Measurements from ENCODE around the gene ECEL1.
"Not testable (repeated sequence)": the region's sequence is repeated elsewhere in the genome, so short reads cannot be mapped to it uniquely, and the experiment has no call there.

ECEL1 gene

DNA sequence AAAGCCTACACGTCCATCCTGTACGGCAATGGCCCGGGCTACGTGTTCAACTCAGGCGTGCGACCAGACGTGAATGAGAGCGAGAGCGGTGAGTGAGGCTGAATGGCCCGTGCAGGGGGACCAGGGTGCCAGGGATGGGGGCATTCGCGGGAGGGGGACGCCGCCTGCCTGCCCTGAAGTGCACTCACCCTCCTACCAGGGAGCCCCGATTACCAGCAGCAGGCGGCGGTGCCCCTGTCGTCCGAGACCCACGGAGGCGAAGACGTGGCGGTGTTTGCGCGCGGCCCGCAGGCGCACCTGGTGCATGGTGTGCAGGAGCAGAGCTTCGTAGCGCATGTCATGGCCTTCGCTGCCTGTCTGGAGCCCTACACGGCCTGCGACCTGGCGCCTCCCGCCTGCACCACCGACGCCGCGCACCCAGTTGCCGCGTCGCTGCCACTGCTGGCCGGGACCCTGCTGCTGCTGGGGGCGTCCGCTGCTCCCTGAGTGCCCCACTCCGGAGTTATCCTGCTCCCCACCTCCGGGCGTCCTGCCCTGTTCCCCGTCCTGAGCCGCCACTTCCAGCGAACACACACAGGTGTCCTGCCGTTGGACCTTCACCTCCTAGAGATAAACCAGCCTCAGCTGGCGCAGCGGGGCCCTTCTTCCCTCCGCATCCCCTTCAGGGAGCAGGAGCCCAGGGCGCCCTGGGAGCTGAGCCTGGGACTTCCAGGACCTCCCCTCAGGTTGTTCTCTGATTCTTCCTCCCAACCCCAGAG, 28.8 kb downstream of the ECEL1 start:
- DNase-seq (ENCODE audit: low spot score): no peak

DNA sequence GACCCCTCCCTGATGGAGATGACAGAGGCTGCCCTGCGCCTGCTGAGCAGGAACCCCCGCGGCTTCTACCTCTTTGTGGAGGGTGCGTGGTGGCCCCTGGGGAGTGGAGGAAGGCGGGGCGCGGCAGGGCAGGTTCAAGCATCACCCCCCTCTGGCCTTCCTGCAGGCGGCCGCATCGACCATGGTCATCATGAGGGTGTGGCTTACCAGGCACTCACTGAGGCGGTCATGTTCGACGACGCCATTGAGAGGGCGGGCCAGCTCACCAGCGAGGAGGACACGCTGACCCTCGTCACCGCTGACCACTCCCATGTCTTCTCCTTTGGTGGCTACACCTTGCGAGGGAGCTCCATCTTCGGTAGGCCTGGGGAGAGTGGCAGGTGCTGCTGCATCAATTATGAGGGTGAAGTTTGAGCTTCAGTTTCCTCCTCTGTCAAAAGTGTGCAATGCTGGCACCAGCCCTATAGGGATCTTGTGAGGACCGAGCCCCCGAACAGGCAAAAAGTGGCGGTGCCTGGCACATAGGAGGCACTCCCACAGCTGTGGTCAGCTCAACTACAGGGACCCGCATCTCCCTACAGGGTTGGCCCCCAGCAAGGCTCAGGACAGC, 29.5 kb downstream of the ECEL1 start:
- DNase-seq (ENCODE audit: low spot score): no peak

DNA sequence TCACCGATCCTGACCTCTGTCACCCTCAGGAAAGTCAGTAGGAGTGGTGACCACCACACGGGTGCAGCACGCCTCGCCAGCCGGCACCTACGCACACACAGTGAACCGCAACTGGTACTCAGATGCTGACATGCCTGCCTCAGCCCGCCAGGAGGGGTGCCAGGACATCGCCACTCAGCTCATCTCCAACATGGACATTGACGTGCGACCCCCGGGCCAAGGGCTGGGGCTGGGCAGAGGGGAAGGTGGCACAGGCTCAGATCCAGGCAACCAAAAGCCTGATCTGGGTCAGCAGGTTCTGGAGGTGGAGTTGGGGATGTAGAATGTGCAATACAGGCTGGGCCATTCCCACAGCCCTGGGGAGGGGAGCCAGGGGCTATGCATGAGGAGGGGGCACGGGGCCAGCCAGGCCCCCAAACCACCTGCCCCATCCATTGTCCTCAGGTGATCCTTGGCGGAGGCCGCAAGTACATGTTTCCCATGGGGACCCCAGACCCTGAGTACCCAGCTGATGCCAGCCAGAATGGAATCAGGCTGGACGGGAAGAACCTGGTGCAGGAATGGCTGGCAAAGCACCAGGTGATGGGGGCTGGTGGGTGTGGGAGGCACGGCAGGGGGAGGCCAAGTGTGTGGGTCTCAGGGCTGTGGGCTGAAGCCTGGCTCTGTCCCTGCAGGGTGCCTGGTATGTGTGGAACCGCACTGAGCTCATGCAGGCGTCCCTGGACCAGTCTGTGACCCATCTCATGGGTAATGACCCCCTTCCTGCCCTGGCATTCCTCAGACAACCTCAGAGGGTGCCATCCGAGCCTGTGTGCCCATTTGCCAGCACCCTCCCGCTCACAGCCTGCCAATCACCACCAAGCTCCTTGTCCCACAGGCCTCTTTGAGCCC, 30.3 kb downstream of the ECEL1 start:
- no peak for DNase-seq (ENCODE audit: low spot score)

DNA sequence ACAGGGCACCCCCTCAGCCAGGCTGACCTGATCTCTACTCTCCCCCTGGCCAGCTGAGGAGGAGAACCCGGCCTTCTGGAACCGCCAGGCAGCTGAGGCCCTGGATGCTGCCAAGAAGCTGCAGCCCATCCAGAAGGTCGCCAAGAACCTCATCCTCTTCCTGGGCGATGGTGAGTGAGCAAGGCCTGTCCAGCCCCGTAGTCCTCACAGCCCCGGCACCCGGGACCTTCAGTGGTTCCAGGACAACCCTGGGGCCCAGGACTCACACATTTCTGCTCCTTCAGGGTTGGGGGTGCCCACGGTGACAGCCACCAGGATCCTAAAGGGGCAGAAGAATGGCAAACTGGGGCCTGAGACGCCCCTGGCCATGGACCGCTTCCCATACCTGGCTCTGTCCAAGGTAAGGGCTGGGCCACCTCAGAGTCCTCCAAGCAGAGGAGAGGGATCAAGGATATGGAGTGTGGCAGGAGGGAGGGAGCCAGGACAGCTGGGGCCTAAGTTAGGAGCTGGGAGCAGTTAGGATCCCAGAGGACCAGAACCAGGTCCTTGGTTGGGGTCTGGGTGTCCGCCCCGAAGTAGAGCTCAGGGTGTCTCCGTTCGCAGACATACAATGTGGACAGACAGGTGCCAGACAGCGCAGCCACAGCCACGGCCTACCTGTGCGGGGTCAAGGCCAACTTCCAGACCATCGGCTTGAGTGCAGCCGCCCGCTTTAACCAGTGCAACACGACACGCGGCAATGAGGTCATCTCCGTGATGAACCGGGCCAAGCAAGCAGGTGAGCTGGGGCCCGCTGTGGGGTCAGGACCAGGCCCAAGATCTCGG, 31.1 kb downstream of the ECEL1 start:
- DNase-seq (ENCODE audit: low spot score): no peak

DNA sequence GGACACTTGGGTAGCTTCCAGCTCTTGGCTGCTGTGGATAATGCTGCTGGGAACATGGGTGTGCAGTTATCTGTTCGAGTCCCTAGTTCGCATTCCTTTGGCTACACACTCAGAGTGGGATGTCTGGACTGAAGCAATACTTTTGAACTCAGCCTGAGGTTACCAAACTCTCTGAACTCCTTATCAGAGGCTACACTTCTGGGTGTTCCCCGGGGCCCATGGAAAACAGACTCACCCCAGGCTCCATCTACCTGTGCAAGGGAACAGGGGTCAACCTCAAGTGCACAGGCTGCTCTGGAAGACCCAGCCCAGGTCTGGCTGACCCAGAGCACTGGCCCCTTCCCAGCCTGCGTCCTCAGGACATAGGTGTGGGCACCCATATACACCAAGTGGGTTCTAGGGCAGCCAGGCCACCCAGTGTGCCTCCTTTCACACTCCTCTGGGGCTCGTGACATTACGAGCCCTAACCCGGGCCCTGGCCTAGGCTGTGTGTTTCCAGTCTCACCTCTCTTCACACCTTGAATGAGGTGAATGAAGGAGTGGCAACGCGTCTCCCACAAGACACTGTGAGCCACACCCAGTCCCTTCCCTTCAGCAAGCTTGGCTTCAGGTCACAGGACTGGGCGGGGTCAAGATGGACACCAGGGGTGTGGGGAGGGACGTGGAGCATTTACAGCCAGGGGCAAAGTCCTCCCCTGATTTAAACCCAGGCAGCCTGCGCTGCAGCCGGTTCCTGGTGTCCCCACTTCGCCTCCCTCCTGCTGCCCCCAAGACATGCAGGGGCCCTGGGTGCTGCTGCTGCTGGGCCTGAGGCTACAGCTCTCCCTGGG, 32.0 kb downstream of the ECEL1 start, which contains the start of gene ALPI:
ALPI (plus strand) TSS at position 728 of the 830 bp plus-strand sequence; CDS start at position 775, 47 bp downstream.
- DNase-seq (ENCODE audit: low spot score): no peak

DNA sequence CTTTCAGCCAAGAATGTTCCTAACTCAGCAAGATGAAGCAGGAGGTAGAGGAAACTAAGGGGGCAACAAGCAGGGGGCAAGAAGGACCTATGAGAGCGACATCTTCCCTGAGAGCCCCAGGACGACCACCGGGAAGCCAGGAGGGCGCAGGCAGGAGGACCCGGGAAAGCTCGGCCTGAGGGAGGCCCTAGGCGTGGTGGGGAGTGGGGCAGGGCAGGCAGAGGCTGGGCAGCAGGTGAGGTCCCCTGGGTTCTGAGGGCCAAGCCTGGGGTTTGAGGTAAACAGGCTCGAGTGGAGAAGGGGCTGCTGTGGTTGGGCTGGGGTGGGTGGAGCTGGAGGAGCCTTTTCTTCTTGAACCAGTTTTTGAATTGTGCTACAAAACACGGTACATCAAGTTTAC, 33.0 kb downstream of the ECEL1 start:
- DNase-seq (ENCODE audit: low spot score): no peak

DNA sequence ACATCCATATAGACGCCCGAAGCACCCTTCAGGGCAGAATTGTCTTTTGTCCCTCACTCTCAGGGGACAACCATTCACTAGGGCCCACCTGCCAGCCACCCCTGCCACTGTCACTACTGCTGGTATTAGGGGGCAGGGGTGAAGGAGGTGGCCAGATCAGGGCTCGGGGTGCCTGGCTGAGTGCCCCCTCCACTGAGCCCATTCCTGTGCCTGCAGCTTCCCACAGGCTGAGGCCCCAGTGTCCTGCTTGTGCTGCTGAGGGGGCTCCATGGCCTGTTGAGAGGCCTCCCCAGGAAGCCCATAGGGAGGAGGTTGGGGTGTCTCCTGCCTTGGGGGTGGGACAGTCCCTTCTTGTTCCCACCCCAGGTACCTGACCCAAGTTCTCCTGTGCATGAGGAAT, 36.0 kb downstream of the ECEL1 start:
- DNase-seq (ENCODE audit: low spot score): not testable (repeated sequence)

DNA sequence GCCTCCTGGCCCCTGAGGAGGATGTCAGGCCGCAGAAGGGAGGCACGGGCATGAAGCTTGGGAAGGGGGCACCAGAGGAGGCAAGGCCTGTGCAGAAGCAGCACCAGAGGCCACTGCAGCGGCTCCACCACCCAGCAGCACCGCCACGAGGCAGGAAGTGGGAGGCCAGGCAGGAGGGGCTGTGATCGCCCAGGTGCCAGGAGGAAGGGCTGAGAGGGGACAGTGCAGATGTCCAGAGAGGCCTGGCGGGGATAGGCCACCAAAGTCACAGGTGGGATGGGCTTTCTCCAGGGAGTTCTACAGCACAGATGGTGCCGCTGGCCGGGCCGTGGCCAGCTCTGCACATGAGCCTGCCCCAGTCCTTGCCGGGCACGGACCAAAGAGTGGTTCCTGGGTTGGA, 37.7 kb downstream of the ECEL1 start:
- DNase-seq (ENCODE audit: low spot score): no peak

DNA sequence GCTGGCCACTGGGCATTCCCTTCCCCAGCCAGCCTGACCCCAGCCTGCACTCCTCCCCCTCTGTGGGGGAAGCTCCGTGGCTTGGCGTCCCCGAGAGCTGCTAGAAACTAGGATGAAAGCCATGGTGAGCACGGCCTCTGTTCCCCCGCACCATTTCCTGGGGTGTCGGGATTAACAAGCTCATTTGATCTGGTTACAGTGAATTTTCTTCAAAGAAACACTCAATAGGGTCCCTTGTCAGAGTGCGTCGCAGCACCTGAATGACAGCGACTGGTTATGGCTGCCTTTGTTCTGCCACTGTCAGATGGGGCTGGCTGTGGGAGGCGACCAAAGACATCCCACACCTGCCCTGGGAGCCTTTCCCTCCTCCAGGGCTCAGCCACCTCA, 39.3 kb downstream of the ECEL1 start:
- no peak for DNase-seq (ENCODE audit: low spot score)

DNA sequence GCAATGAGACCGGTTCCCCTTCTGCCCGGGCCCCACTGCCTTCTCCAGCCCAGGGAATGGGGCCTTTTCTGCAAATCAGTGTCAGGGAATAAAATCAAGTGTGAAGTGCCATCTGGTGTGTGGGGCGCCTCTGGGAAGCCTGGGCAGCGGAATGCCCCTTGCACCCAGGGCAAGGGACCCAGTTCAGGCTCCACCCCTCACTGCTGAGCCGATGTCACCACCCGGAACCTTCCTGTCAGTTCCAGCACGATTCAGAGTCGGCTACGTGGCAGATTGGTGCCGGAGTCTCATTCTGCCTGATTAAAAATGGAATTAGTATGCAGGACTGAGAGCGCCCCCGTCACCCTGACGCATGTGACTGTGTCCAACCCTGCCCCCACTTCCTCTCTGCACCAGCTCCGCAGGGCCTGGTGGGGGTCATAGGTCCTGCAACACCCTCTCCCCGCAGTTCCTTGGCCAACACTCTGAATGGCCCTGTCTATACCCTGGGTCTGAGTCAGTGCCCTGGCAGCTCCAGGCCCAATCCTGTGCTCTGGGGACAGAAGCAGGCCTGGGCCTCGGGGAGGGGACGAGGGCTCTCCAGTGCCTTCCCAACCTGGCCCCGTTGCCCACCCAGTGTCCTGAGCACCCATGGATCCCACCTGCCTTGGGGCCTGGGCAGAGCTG, 39.9 kb downstream of the ECEL1 start:
- DNase-seq (ENCODE audit: low spot score): peak; percentile 48

DNA sequence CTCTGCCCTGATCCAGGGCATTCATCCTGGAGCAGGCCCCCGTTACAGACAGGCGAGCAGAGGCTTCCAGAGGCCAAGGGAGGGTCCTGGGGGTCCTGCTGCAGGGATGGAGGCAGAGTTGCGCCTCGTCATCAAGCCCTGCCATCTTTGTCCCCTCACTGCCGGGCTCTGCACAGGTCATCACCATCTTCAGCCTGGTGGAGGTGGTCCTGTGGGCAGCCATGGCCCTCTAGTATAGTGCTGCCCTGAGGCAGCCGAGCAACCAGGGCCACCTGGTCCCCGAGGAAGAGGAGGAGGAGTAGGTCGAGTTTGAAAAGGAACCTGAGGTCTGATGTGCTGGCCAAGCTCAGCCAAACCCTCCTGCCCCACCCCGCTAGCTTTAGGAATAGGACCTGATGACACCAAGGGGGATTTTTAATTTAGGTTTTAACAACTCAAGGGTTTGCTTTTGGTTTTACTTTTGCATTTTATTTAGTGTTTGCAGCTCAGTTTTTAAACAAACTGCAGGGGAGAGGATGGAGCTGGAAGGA, 40.5 kb downstream of the ECEL1 start:
- no peak for DNase-seq (ENCODE audit: low spot score)

DNA sequence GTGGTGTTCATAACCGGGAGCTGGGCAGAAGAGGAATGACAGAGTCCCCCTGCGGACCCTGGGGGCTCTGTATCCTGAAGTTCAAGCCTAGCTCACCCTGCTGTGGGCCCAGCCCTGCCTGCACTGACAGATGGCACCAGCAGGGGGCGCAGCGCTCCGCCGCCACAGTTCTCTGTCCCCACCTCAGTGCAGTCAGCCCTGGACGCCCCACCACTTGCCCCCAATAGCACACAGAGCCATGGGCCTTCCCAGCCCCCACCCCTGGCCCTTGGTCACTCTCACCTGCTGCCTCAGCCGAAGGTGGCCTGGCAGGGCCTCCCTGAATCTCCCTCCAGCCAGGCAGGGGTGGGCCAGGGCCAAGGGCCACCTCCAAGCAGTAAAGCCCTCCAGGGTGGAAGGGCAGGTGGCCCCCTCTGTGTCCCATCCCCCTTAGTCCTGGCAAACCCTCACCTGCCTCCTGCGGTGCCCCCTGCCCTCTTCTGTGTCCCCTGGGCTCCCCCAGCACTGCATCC, 41.3 kb downstream of the ECEL1 start:
- DNase-seq (ENCODE audit: low spot score): not testable (repeated sequence)

DNA sequence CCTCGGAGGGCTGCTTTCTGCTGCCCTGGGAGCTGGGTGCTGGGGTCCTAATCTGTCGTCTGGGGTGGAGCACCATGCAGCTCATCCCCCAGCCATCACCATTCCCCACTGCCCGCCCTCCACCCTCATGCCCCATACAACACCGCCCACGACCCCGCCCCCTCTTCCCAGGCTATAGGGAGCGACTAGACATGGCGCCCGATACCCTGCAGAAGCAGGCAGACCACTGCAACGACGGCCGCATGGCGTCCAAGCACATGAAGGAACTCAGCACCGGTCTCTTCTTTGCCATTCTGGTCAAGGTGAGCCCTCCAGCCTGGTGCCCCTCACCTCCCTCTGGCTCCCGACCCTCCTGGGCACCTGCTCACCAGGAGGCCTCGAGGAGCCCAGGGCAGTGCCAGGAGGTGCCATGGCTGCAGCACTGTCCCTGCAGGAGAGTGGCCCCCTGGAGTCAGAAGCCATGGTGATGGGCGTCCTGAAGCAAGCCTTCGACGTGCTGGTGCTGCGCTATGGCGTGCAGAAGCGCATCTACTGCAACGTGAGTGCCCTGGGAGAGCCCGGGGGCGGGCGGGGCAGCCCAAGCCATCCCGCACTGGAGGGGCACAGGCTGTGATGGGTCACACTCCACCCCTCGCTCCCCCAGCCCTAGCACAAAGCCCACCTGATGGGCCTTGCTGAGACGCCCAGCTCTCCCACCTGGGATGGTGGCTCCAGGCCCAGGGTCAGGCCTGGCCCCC, 42.3 kb downstream of the ECEL1 start:
- not testable (repeated sequence) for DNase-seq (ENCODE audit: low spot score)

DNA sequence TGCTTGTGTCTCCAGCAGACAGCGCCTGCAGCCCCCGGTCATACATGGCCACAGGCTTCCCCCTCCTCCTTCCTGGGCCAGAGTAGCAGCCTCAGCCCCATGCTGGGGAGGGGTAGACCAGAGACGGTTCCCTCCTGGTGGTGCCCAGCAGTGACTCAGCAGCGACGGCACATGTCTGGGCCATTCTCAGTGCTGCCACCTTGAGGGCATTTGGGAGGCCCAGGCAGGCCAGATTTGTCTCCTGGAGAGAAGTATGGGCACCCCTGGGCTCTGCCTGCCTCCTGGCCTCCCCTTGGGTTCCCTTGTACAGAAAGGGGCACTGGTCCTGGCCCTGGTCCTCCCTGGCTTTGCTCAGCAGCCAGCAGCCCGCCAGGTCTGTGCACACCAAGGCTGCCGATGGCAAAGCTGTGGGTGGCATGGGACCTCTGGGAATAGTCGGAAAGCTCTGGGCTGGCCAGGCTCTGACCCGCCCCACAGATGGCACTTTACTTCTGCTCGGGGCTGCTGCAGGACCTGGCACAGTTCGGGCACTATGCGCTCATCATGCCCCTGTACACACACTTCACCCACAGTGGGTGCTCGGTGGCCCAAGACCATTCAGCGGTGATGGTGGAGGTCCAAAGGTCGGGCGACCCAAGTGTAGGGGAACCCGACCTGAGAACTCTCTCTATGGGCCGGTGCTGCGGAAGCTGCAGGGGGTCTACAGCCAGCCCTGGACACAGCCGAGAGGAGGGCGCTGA, 43.1 kb downstream of the ECEL1 start:
- no peak for DNase-seq (ENCODE audit: low spot score)

DNA sequence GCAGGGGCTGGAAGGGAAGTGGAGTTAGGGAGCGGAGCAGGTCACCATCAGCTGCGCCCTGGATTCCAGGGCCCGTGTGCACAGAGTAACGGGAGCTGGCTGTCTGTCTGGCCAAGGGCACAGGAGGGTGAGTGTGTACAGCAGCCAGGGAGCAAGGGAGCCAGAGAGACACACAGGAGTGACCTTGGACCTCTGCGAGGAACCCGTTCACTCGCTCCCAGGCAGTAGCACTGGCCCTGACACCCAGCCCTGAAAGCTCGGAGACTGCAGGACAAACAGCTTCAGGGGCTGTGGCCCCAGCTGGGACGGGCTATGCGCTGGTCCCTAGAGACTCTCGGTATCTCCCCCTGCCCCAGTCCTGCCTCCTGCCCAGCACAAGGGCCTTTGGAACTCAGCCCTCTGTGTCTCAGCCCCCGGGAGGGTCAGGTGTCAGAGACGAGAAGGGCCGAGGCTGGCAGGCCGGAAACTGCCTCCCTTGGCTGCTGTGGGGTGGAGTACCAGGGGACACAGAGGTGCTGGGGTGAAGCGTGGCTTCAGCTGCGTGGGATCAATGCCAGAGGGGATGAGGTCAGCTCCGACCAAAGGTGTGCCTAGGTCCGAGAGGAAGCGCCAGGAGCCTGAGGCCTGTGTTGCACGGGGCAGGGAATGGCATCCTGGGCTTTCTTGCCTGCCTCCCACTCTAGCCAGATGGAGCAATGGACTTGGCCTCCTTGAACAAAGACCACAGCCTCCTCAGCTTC, 43.8 kb downstream of the ECEL1 start:
- DNase-seq (ENCODE audit: low spot score): not testable (repeated sequence)

DNA sequence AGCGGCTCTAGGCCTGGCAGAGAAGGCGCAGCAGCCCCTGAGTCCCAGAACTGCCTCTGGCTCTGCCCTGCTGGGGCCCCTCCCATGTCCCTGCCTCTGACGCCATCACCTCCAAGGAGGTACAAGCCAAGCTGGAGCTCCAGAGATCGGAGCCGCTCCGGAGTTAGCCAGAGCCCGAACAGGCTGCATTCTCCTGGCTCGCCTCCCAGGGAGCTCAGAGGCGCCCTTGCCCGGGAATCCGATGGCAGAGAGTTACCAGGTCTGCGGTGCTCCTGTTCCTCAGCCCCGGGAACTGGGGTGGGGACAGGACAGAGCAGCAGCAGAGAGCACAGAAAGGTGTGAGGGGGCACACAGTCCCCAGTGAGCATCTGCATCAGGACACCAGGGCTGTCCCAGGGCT, 44.6 kb downstream of the ECEL1 start:
- not testable (repeated sequence) for DNase-seq (ENCODE audit: low spot score)

DNA sequence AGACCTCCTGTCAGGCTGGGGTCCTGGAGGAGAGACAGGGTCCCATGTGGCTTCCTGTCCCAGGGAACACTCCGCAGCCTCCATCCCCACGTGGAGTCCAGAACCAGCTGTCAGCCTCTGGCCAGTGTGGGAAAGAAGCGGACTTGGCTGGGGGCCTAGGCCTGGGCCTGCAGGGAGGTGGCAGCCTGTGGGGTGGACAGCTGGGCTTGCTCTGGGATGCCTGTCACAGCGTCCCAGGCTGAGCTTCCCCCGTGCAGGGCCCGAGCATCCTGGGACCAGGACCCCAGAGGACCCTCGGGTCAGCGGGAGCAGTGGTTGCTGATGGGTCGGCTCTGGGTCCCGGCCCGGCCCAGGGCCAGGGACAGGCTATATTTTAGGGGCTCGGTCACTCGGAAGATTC, 45.2 kb downstream of the ECEL1 start:
- not testable (repeated sequence) for DNase-seq (ENCODE audit: low spot score)

DNA sequence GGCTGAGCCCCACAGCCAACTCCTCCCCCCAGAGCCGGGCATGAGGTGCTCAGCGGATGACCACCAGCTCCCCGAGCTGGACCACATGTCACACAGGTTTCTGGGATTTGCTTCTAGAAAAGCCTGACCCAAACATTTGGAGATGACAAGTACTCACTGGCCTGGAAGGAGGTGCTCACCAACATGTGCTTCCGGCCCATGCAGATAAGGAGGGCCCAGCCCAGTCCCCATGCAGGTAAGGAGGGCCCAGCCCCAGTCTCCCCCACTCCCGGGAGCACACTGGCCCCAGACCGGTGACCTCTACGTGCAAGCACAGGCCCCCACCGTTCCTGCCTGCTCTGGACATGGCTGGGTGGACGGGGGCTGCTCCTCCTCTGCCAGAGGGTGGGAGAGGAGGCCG, 45.7 kb downstream of the ECEL1 start:
- DNase-seq (ENCODE audit: low spot score): not testable (repeated sequence)
